ENCODE results near the gene MTMR1. TPM values are rescaled to one million over a fixed set of nuclear protein-coding genes. Genes with fewer than 3 reads are reported as not detected.

Gene MTMR1
- polyA plus RNA-seq, 4 donors = 23.5 to 29.1 (median 26.2) TPM

DNA sequence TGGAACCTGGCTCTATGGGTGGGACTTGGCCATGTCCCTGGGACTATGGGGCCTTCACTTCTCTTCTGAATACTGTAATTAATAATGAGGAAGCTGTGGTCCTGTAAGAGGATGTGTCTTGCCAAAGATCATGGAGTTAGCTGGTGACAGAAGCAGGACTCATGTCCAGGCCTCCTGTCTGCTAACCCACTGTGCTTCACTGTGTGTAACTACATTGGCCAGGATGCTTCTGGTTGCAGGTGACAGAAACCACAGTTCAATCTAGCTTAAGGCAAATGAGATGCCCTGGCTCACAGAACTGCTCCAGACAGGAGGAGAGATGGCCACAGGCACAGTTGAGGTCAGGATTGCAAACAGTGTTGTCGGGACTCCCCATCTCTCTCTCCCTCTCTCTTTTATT lies 3.1 kb downstream of the MTMR1 start:
- no peak for DNase-seq (ENCODE audit: low read depth in 4 of 4, low spot score in 2 of 4)

DNA sequence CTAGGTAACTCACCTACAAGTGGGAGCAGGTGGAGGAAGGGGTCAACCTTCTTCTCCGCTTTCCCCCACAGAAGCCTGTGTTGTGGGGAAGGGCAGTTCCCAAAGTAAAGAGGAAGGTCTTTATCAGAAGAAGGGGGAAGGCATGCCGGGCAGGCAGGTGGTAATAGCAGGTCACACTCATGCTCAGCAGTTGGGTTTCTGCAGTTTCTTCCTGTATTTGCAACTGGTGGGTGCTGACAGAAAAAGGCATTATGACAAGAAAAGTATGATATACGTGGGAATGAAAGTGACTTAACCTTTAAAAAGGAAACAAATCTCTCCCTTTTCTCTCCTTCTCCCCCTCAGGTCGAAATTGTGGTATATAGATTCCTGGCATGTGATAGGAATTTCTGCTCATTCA lies 3.7 kb downstream of the MTMR1 start:
- no peak for DNase-seq (ENCODE audit: low read depth in 4 of 4, low spot score in 2 of 4)

DNA sequence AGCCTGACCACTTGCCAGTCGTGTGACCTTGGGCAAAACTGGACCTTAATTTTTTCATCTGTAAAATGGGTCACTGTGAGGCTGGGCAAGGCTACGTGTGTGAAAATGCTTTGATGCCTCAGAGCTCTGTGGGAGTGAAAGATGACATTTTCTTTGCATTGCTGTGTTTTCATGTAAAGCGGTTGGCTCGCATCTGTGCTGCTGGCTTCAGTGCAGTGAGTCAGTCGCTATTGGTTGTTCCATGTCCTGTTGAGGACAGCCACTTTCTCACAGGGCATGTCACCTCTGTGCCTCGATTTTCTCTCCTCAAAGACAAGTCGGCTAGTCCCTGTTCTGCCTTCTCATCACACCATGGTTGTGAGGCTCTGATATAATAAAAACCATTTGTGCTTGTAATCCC lies 4.4 kb downstream of the MTMR1 start:
- DNase-seq (ENCODE audit: low read depth in 4 of 4, low spot score in 2 of 4) = no peak

DNA sequence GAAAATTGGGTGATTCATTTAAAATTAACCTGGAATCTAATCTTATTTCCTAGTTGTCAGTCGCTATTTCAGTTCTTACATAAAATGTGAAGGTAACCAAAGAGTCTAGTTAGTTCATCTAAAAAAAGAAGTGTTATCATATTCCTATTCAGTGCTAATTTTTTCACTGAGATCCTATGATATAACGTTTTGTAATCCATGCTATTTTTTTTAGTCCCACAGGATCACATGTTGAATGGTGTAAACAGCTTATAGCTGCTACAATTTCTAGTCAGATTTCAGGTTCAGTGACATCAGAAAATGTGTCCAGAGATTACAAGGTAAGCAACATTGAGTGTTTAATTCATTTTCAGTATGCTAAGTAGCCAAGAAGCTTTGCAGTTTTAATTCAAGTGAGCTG lies 5.8 kb downstream of the MTMR1 start:
- DNase-seq (ENCODE audit: low read depth in 4 of 4, low spot score in 2 of 4) = no peak

DNA sequence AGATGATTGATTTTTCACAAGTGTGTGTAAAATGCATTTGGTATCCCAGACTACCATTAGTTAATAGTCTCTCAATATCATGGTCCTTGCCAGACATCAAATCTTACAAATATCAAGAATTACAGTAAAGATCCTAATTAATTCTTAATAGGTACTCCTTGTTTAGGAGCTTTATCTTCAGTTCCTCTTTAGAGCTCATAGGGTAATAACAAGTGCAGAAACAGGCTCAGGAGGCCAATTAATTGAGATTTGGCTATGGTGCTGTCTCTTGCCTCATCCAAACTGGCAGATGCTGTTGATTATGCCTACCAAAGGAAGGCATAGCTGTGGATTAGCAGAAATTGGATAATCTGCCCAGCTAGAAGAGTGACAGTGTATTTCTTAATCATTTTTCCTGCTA lies 6.9 kb downstream of the MTMR1 start:
- DNase-seq (ENCODE audit: low read depth in 4 of 4, low spot score in 2 of 4) = no peak

DNA sequence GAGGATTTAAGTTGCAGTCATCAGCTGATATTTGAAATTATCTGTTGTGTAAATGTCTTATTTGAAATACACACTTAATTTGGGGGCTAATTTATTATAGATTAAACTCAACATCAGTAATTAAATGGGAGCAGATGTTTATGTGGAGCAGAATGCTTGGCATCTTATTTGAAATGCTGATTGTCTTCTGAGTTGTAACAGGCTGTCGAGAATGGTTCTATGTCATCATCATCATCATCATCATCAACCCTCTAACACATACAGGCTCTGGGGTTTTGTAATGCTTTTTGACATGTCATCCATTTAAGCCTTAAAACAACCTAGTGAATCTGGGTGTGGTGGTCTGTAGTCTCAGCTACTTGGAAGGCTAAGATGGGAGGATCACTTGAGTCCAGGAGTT lies 8.2 kb downstream of the MTMR1 start:
- no peak for DNase-seq (ENCODE audit: low read depth in 4 of 4, low spot score in 2 of 4)

DNA sequence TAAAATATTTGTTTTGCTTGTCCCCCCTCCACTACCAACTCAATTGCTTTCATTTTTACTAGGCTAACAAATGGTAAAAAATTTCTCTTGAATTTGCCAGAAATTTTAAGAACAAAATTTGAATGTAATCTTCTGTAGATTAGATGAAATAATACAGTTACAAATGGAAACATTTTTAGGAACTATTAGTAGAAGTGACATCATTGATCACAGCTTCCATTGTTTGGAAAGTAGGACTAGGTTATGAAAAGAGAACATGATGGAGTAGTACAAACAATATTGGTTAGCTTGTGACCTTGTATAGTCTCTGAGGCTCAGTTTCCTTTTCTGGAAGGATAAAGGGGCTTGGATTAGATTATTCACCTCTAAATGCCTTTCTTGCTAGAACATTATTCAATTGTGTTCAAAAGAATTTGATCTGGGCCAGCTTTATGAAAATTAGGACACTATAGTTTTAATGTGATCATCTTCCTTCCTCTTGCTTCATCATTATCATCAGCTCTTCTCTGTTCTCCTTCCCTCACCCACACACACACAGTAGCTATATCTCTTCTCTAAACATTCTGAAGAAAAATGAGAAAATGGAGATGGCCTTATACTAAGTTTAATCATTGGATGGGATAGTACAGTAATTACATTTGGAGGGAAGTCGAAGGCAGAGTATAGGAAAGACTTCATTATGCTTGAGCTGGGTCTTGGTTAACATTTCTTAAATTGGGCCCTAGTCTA lies 9.9 kb downstream of the MTMR1 start:
- DNase-seq (ENCODE audit: low read depth in 4 of 4, low spot score in 2 of 4) = no peak

DNA sequence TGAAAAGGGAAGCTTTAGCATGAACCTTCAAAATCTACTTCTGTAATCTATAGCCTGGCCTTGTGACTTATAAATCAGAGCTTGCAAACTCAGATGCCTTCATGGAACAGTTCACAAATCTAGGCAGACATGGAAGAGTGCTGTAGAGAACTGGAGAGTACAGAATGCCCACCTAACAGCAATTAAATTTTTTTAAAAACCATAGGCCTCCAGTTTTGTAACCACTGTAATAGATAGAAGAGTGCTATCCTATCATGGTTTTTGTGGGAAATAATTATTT lies 10.4 kb downstream of the MTMR1 start:
- no peak for DNase-seq (ENCODE audit: low read depth in 4 of 4, low spot score in 2 of 4)

DNA sequence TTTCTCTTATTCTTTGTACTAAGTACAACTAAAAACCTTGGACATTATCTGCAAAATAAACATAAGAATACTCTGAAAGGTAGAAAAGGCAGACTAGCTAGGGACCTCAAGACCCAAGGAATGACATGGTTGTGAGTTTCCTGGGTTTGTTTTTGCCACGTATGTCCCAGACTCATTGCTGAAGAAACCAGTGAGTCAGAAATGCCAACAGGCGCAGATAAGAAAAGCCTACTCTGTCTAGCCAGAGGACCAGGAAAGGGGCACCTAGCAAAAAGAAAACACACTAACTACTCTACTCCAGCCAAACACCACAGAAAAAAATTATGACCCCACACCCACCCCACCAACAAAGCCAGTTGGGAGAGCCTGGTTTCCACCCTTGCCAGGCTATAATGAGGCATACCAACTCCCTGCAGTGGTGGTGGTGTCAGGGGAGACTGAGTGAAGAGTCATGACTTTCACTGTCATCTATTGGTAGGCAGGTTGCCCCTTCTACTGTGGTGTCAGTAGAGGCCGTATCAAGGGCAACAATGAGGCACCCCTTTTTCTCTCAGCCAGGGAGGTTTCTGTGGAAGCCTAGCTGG lies 10.9 kb downstream of the MTMR1 start:
- no peak for DNase-seq (ENCODE audit: low read depth in 4 of 4, low spot score in 2 of 4)

DNA sequence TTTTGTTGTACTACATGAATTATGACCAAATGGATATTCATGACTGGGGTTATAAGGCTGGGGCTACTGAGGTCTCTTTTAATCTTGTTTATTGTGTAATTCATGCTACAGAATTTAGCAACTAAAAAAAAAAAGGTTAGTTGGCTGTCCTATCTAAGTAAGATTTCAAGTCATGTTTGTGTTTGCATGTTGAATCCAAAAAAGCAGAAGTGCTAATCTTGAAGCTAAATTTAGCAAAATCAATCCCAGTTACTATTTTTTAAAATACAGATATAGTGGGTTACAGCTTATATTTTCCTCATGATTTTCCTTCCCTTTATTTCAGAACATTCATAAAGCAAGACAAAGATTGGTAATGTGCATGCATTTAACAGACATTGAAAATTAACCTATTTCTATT lies 19.4 kb downstream of the MTMR1 start:
- DNase-seq (ENCODE audit: low read depth in 4 of 4, low spot score in 2 of 4) = no peak

DNA sequence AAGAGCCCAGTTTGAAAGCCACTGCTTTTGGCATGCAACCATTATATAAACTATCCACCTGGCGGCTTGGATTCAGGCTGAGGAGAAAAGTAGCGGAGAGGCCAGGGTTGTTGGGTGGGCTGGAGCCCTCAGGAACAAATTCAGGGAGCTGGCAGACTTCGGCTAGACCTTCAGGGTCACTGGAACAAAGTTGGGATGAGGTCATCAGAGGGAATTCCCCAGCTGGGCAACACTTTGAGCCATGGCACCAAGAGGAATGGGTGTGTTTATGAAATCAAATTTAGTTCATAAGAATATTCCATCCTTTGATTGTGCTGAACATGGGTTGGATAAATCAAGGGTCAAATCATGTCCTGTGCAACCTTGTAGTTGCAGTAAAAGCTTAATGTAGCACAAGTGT lies 22.0 kb downstream of the MTMR1 start:
- no peak for DNase-seq (ENCODE audit: low read depth in 4 of 4, low spot score in 2 of 4)

DNA sequence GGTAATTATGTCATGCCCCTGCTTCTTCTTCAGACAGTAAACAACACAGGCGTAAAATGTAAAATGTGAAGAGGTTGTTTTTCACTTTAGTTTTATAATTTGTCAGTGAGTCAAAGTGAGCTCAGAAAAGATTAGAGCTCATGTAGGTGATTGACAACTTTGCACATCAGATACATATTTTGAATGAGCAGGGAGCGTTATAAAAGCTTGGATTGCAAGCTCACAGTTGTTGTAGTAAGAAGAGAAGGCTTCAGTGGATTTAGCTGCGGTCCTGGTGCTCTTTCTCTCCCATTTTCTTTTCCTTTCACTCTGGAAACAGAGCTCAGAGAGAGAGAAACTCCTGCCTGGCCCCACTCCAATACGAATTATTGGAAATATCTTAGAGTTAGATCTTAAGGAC lies 26.4 kb downstream of the MTMR1 start:
- no peak for DNase-seq (ENCODE audit: low read depth in 4 of 4, low spot score in 2 of 4)

DNA sequence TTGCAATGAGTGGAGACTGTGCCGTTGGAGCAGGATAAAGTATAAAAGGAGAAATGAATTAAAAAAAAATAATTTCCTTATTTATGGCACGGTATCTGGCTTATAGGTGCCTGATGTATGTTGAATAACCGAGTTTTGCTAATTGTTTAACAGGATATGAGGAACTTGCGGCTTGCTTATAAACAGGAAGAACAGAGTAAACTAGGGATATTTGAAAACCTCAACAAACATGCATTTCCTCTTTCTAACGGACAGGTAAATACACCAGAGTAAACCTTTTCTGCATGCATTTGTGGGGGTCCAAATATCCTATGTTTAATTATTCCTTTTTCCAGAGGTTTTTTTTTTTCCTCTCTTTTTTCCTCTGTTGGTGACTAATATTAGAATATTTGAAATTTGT lies 36.8 kb downstream of the MTMR1 start:
- DNase-seq (ENCODE audit: low read depth in 4 of 4, low spot score in 2 of 4) = no peak

DNA sequence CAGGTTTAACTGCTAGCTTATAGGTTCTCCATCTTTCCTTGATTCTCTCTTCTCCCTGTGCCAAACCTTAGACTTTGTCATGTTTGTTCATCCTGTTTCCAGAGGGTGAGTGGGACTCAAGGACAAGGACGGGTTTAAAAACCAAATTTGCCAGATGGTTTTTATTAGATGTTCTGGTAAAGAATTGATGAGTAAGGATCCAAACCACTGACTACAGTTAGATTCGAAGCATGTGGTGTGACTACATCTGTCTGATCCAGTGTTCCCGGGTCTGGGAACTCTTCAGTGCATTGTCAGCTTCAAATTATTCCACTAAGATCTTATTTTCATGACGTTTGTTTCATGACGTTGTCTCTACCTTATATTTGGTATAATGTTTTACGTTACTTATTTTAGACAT lies 37.5 kb downstream of the MTMR1 start:
- DNase-seq (ENCODE audit: low read depth in 4 of 4, low spot score in 2 of 4) = no peak

DNA sequence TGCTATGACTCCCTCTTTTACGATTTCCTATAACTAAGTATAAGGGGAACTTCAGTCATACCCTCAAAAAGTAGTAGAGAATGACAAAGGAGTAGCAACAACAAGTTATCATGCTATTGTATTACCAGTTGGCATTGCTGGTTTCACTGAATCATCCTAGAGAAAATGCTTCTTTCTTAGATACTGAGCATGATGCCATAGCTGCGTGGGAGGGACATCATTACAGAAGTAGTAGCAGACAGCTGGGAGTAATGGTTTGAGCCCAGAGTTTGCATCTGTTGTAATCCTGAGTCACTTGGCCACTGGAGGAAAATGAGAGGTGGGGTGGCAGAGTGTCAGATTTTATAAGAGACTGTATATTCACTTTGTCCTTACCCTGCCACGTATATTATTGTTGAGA lies 38.6 kb downstream of the MTMR1 start:
- DNase-seq (ENCODE audit: low read depth in 4 of 4, low spot score in 2 of 4) = no peak

DNA sequence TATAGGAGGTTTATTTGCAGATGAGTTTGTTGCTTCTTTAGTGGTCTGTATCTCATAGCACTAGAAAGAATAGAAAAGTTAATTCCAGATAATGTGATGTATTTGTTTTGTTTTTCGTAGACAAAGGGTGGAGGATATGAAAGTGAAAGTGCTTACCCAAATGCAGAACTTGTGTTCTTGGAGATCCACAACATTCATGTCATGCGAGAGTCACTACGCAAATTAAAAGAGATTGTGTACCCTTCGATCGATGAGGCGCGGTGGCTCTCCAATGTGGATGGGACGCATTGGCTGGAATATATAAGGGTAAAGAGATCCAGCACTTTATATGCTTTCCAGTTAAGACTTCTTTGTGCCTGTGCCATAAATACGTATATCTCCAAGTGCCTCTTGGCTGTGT lies 43.3 kb downstream of the MTMR1 start:
- no peak for DNase-seq (ENCODE audit: low read depth in 4 of 4, low spot score in 2 of 4)

DNA sequence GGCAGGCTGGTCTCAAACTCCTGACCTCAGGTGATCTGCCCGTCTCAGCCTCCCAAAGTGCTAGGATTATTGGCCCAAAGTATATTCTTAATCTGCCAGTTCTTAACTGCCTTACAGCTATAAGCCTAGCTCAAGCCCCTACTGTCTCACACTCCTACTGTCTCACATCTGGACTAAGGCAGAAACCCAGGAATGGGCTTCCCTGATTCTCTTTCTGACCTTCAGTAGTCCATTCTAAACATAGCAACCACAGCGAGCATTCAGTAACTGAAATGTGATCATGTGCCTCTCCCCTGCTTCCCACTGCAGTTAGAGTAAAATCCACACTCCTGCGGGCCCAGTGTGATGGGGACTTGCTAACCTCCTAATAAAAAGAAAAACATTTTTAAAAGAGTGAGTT lies 58.9 kb downstream of the MTMR1 start:
- no peak for DNase-seq (ENCODE audit: low read depth in 4 of 4, low spot score in 2 of 4)

DNA sequence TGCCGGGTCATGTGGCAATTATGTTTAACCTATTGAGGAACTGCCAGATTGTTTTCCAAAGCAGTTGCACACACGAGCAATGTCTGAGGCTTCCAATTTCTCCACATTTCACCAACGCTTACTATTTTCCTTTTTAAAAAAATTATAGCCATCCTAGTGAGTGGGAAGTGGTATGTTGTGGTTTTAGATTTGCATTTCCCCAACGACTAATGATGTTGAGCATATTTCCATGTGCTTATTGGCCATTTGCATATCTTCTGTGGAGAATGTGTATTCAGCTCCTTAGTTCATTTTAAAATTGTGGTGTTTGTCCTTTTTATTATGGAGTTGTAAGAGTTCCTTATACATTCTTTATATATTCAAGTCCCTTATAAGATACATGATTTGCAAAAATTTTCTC lies 60.2 kb downstream of the MTMR1 start:
- no peak for DNase-seq (ENCODE audit: low read depth in 4 of 4, low spot score in 2 of 4)

DNA sequence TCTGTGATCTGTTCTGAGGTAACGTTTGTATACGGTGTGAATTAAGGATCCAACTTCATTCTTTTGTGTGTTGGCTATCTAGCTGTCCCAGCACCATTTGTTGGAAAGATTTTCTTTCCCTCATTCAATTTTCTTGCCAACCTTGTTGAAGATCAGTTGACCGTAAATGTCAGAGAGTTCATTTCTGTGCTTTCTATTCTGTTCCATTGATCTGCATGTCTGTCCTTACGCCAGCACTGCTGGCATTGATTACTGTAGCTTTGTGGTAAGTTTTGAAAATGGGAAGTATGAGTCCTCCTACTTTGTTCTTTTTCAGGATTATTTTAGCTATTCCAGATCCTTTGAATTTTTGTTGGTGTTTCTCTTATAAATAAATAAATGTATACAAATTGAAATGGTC lies 60.8 kb downstream of the MTMR1 start:
- no peak for DNase-seq (ENCODE audit: low read depth in 4 of 4, low spot score in 2 of 4)

DNA sequence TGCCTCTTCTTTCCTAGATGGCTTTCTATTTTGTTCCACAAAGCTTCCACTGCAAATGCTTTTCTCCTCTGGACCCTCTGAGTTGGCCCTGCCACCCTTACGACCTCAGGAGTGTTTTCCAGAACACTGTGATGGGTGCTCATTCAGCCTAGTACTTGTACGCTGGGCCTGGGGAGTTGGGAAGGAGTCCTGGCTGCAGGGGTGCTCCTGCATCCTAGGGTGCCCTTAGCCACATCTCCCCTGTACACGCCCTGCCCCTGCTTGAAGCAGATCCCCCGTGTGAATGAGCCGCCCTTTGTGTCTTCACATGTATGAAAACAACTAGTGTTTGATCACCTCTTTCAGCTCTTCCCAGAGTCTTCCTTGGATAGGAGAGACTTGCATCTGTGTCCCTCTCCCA lies 64.2 kb downstream of the MTMR1 start:
- no peak for DNase-seq (ENCODE audit: low read depth in 4 of 4, low spot score in 2 of 4)

DNA sequence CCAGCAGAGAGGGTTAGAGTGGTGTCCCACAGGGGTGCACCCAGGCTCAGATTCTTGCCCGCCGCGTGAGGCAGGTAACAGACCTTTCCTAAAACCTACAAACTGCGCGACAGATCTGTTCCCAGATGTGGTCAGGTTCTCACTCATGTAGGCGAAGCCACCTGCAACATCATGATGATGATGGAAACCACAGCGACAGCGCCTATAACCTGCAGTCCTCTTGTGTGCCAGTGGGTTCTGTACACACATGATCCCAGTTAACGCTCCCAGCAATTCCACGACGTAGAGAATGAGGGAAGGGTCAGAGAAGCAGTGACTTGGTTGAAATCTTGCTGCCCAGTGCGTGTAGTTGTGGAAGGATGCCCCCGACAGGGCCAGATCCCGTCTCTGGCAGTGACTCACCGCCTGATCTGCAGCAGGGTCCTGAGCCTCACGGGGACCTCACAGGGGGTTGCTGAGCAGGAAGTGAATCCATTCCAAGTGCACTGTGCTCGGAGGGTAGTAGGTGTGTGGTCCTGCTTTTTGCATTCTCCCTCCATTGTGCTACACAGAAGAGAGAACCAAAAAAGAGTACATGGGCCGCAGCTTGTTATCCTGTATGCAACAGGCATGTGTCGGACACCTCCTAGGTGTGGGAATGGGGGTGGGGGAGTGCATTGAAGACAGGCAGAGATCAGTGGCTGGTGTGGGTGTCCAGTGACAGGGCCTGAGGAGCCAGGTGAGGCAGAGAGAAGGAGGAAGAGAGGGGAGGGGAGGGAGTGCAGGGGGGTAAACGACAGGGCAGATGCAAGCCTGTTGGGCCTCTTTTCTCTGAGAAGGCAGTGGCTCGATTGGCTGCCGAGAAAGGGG lies 66.6 kb downstream of the MTMR1 start:
- no peak for DNase-seq (ENCODE audit: low read depth in 4 of 4, low spot score in 2 of 4)

DNA sequence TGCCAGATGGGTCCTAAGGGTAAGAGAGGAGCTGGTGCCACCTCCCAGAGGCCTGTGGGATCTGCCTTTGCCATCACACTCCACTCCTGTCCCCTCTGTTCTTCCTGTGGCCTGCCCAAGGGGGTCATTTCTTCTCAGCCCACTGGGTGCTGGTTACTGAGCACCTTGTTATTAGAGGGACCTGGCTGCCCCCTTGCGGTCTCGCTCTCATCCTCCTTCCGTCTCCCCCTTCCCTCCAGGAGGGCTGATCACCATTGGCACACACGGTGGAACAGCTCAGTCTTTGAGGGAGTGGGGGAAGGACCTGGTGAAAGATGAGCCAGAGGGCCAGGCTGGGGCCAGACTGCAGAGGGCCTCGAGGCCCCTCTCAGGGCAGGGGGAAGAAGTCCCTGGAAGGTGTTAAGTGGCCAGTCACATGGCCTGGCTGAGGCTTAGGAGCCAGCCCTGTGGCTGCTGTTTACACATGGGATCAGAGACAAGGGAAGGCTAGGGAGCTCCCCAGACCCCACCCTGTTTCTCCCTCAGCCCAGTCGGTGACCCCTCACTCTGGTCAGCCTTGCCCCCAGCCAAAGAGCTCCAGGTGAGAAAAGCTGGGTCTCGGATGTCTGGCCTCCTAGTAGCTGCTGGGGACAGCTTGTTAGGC lies 68.1 kb downstream of the MTMR1 start:
- DNase-seq (ENCODE audit: low read depth in 4 of 4, low spot score in 2 of 4) = no peak
